GM19455 (cell line): ENCODE results near the gene MT4.
"Not testable (repeated sequence)": the region's sequence is repeated elsewhere in the genome, so short reads cannot be mapped to it uniquely, and the experiment has no call there.

Experiments used
- ATAC-seq: cut with Tn5 transposase; IDR thresholded peaks from one replicate; pipeline ENCODE4 v1.9.1; 2021; ENCODE audit not compliant: unreplicated experiment

Gene MT4

DNA sequence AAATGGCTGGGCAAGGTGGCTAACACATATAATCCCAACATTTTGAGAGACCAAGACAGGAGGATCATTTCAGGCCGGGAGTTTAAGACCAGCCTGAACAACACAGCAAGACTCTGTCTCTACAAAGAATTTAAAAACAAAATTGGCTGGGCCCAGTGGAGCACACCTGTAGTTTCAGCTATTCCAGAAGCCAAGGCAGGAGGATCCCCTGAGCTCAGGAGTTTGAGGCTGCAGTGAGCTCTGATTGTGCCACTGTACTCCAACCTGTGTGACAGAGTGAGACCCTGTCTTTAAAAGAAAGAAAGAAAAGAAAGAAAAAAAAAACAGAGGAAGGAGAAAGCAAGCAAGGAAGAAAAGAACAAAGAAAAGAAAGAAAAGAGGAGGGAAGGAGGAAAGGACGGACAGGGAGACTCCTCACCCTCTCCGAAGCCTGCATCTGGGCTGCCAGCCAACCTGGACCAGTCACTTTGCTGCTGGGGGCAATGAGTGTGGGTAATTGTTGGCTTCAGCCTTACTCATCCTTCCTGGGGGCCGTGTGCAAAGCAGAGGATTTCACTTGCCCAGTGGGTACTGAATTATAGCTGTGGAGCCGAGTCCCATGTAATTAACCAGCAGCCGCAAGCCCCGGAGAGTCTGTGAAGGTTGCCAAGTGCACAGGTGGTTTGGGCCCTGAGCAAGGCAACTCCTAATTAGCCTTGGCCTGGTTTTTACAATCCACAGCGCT lies 6.7 kb upstream of the MT4 start:
- no peak for ATAC-seq

DNA sequence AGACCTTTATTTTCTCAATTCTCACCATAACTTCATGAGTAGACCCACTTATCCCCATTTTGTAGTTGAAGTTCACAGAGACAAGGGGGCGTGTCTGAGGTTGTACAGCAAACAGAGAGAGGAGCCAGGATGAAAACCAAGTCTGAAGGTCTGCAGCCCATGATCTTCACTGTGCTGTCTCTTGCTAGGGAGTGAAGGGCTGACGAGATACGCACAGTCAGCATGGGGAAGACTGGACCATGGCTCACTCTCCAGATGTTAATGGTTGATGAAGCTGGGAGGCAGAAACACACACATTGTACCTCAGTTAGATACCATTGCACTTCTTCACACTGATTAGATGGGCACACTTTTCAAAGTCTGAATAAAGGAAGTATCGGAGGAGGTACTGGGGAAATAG lies 5.8 kb upstream of the MT4 start:
- no peak for ATAC-seq

DNA sequence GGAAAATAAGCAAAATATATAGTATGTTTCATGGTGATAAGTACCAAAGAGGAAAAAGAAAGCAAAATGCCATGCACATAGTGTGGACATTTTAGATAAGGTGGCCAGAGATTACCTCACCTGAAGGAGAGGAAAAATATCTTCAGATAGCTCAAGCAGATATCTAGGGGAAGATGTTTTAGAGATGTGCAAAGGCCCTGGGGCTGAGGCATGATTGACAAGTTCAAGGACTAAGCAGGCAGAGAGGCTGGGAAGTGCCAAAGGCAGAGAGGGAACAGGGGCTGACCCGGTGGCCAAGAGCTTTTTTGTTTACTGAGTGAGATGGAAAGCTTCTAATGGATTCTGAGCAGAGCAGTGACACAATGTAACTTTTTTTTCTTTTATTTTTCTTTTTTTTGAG lies 4.4 kb upstream of the MT4 start:
- ATAC-seq: no peak

DNA sequence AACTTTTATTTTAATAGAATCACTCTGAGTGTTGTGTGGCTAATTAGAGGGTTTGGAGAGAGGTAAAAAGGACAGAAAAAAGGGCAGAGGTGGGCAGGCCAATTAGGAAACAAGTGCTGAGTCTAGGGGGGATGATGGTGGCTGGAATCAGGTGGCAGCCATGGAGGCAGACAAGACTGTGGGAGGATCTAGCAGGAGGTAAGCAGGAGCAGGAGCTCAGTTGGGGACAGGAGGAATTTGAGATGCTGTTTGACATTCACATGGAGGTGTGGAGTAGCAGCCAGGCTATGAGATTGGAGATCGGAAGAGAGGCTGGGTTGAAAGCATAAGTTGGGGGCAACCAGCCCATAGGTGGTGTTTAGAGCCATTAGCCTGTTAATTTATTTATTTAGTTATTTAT lies 3.7 kb upstream of the MT4 start:
- ATAC-seq: no peak

DNA sequence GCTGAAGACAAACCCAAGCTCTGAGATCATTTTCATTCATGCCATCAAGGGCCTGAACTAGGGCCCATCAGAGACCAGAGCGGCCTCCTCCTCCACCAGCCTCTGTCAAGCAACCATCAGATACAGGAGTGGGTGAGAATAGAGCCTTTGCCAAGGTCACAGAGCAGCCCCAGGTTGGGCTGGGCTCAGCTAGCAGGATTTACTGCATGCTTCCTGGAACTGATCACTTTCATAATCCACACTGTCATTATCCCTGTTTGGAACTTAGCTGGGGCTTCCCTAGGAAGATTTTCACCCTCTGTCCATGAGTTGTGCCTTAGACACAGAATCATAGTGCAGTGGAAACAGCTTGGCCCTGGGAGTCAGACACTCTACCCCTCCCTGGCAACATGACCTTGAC lies 5.1 kb downstream of the MT4 start:
- no peak for ATAC-seq

DNA sequence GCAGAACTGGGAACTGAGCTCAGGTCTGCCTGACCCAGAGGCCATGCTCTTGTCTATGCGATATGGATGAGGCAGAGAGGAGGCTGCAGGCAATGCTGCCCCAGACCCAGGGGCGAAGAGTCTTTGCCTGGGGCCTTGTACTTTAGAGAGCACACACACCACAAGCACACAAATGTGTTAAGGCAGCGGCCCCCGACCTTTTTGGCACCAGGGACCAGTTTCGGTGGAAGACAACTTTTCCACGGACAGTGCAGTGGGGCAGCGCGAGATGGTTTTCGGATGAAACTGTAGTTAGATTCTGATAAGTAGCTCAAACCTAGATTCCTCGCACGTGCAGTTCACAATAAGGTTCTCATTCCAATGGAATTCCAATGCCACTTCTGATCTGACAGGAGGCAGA lies 6.7 kb downstream of the MT4 start:
- ATAC-seq: no peak

DNA sequence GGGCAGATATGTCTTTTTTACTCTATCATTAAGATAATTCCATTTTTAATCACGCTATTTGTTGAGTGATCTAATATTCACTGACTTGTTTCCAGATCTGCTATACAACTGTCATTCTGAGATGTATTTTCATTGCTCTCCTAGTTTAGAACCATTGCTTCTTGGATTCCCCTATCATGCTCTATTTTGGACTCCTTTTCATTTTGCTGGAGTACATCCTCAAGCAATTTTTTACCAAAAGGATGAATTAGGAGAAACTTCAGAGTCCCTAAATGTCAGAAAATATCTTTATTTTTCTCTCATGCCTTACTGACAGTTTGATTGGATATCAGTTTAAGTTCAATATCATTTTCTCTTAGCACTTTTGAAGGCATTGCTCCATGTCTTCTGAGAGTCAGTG lies 9.8 kb downstream of the MT4 start:
- no peak for ATAC-seq

DNA sequence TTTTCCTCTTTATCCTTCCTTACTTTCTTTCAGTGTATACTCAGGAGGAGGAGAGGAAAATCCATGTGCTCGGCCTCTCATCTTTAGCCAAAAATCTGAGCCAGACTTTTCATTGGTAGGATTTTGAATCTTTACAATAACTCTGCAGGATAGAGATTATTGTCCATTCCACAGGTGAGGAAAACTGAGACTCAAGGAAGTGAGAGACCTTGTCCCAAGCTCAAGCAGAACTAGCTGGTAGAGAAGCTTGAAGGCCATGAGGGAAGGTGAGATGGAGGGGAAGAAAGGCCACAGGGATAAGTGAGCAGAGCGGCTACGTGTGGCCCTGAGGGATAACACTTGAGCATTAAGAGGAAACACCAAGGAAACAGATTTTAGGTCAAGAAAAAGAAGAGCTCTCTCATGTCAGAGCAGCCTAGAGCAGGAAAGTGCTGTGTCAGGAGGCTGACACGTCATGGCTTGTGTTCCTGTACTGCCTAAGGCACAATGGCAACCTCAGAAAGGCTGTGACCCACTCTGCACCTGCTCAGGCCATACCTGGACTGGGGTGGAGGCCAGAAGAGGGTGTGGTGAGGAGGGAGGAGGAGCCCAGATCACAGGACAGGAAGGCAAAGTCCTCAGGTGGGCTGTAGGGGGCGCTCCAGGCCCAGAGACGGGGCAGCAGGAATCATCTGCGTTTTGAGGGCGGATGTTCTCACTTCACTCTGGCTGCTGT lies 11.9 kb downstream of the MT4 start:
- peak; percentile 92 for ATAC-seq

DNA sequence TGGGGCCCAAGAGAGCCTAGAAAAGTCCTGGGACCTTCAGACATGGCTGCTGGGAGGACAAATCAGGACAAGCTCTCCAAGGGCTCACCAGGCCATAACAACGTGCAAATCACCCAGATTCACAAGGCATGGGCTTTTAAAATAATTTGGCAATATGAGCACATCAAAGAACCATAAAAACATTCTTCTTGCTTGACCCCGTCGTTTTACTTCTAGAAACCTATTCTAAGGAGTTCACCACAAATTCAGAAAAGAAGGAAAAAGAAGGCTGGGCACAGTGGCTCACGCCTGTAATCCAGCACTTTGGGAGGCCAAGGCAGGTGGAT lies 12.4 kb downstream of the MT4 start:
- ATAC-seq: no peak

DNA sequence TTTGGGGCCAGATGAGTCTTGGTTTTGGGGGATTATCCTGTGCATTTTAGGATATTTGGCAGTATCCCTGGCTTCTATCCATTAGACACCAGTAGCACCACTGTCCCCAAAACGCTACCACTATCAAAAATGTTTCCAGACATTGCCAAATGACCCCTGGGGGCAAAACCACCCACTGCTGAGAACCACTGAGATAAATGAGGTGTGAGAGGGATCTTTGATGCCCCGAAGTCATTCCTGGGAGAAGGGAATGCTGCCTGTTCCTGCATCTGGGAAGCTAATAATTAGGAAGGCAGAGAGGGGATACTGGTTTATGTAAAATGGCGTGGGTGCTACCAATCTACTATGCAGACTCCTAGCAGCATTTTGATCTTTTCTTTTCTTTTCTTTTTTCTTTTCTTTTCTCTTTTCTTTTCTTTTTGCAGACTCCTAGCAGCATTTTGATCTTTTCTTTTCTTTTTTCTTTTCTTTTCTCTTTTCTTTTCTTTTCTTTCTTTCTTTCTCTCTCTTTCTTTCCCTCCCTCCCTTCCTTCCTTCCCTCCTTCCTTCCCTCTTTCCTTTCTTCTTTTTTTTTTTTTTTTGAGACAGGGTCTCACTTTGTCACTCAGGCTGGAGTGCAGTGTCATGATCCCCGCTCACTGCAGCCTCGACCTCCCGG lies 15.6 kb downstream of the MT4 start:
- no peak for ATAC-seq

DNA sequence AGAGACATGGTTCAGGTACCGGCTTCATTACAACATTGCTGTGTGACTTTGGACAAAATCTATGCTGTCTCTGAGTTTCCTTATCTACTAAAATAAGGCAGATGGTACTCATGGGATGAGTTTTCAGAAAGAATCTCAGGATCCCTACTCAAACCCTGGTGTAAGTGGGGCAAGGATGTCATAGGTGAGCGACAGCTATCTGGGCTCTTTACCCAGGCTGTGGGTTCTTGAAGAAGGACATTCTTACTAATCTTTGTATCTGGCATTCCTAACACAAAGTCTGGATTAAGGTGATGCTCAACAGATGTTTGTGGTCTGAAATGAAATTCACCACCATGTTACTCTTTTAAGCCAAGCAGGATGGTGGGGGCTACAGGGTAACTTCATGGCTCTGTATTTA lies 18.0 kb downstream of the MT4 start:
- ATAC-seq: not testable (repeated sequence)

DNA sequence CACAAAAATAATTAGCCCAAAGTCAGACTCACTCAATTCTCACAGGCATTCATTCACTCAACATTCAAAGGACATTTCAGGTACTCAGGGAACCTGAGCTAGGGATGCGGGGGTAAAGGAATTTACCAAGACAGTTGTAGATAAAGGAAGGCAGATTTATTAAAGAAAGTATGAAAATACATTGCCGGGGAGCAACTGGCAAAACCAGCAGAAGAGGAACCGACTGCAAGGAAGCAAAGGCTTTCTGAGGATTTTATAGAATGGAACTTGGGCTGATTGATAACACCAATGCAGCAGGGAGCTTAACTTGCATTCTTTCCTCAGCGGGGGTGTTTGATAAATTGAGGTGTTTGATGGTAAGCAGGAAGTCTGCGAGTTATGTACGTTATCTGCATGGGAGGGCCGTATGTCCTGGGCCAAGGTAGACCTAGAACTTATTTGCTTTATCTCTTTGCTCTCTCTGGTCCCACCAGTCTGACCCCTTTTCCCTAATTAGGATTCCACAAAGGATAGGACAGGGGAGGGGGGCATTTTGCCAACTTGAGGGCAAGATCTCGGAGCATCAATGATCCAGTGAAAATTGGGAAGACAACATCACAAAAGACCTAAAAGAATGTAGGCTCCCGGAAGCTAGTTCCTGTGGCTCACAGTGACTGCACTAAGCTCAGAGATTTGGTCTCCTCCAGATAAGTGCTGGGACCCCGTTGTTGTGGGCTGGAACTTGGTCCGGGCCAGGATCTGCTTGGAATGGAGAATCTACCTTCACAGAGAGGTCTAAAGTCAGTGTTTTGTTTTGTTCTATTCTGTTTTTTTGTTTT lies 18.7 kb downstream of the MT4 start:
- no peak for ATAC-seq

DNA sequence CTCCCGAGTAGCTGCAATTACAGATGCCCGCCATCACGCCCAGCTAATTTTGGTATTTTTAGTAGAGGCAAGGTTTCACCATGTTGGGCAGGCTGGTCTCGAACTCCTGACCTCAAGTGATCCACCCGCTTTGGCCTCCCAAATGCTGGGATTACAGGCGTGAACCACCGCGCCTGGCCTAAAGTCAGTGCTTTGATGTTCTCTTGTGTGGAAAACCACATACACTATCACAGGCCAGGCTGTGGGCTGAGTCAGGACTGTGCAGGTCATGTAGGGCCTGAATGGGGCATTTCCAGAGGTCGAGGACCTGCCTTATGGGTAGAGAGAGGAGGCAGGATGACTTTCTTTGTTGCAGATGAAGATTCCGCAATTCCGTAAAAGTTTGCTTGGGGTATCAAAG lies 19.4 kb downstream of the MT4 start:
- no peak for ATAC-seq

DNA sequence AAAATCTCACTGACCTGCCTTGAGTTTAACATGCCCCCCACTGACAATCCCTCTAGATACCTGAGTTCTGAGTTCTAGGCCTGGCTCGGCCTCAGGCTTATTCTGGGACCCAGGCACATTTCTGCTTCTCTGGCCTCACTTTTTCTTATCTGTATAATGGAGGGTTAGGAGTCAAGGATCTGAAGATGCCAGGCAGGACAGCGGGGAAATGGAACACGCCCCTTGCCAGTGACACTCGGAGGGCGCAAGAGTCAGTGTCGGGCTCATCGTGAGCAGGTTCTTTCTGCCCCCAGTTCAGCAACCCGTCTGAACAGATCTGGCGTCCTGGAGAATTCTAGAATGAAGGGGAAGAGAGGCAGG lies 23.9 kb downstream of the MT4 start:
- no peak for ATAC-seq

DNA sequence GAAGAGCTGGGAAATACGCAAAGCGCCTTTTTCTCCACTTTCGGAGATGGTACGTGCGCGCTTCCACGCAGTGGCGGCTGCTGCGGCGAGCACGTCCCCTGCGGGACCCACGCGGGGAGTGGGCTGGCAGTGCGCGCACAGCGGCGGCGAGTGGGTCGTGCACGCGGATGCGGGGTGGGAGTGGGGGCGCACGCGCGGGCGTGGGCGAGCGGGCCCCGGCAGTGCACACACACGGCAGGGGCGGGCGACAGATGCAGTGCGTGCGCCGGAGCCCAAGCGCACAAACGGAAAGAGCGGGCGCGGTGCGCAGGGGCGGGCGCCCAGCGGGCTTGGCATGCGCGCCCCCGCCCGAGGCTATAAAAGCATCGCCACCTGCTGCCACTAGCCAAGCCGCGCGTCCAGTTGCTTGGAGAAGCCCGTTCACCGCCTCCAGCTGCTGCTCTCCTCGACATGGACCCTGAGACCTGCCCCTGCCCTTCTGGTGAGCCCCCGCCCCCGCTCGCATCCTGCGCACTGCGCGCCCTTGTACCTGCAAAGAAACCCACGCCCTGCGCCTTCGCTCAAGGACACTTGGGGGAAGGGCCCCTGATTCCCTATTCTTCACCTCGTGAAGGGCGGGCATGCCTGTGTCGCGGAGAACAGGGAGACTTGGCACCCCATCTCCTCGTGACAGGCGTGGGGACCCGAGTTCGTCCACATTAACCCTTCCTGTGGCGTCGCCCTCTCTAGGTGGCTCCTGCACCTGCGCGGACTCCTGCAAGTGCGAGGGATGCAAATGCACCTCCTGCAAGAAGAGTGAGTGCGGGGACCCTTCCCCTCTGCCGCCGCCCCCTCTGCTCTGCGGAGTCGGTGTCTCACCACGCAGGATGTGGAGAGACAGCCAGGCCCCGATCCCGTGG lies 24.5 kb downstream of the MT4 start, which contains the start of gene MT3:
TSS of gene MT3 (plus strand) at position 388 of the 899 bp plus-strand sequence. CDS start at position 451, 63 bp downstream.
- ATAC-seq: no peak

DNA sequence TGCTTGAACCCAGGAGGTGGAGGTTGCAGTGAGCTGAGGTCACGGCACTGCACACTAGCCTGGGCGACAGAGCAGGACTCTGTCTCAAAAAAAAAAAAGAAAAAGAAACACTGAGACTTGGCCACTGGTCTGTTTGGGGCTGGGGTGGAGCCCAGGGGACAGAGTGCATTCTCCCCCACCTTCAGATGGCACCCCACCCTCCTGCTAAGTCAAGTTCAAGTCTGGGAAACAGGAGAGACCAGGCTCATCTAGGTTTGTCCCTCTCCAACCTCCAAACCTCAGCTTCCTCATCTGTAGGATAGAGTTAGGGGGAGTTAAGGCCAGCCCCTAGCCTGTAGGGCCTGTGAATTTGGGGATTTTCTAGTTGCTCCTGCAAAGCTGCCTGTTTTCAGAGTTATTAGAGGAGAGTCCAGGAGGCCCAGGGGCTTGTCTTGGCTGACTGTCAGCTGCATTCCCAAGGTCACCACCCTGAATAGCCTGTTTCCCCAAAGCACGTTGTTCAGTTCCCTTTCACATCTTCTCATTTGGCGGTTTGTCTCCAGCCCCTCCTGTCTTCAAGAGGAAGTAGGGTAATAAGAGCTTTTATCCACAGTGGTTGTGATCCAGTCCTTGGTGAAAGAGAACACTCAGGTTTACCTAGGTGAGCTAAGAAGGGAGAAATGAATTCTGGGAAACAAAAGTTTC lies 26.6 kb downstream of the MT4 start:
- no peak for ATAC-seq

DNA sequence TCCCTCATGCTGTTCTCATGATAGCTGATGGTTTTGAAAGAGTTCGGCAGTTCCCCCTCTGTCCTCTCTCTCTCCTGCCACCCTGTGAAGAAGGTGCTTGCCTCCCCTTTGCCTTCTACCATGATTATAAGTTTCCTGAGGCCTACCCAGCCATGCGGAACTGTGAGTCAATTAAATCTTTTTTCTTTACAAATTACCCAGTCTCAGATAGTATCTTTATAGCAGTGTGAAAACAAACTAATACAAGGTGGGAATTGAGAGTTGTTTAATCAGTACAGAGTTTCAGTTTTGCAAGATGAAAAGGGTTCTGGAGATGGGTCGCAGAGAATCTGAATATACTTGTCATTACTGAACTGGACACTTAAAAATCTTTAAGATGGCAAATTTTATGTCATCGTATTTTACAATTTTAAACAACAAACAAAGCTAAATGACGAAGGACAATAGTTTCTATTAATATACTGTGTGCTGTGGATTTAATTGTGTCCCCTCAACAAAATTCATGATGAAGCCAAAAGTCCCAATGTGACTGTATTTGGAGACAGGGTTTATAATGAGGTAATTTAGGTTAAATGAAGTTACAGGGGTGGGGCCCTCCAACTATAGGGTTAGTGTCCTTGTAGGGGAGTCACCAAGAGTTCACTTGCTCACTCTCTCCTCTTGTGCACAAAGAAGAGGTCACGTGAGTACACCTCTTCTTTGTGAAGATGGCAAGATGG lies 28.9 kb downstream of the MT4 start:
- no peak for ATAC-seq

DNA sequence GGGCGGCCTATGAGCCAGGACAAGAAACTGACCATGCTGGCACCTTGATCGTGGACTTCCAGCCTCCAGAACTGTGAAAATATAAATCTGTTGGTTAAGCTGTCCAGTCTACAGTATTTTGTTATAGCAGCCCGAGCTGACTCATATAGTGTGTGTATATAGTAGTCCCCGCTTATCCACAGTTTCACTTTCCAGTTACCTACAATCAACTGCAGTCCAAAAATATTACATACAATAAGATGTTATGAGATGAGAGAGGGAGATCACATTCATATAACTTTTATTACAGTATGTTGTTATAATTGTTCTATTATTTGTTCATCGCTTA lies 29.4 kb downstream of the MT4 start:
- no peak for ATAC-seq

DNA sequence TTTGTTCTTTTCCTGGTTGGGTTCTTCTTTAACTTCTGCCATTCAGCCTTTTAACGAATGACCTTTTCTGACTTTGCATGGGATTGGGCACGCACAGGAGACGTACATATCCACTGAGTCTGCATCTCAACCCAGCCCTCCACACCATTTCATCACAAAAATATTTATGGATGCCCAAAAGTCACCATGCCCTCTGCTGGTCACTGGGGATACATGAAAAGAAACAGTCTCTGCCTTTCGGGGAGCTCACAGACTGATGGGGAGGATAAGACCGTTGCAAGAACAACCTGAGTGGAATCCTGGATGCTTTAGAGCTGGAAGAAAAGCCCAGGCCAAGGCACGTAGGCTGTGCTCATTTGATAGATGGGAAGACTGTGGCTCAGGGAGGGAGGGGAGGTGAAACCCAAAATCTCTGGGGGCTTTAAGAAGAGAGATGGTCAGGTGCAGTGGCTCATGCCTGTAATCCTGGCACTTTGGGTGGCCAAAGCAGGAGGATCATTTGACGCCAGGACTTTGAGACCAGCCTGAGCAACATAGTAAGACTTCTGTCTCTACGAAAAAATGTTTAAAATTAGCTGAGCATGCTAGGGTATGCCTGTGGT lies 35.6 kb downstream of the MT4 start:
- no peak for ATAC-seq
